GM15510 (cell line): ENCODE data around the gene KIAA1549.

Source experiments
- POLR2A ChIP-seq: IDR thresholded peaks from 3 replicates; pipeline ENCODE4 v1.6.1; 2011; ENCODE audit warnings: borderline replicate concordance; ENCODE audit not compliant: insufficient read length; ENCODE audit errors: extremely low read depth

Gene KIAA1549

DNA sequence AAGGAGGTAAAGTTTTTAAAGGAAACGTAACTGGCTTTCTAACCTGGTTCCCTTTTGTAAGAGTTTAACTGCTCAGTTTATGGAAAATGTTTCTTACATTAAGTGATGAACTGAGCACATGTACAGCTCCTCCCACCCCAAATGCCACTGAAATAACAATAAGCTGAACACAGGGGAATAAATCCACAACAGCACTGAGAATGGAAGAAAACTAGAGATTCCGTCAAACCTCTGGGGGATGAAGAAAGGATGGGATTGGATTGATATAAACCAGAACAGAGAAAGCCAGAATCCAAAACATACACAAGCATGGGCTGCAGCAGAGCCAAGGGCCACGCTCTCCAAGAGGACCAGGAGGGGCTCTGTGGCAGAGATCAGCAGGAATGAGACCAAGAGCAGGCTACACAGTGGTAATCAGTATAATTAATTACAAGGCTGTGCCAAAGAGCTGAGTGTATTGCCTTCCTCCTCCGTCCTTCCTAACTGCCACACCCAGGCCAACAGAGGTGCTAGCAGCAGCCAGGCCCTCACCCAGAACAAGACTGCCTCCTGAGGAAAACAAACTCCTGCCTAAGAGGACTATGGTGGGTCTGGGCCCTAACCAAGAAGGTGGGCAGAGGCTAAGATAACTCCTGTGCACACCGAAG, 73.9 kb downstream of the KIAA1549 start:
- no peak for TF ChIP-seq POLR2A

- no peak for TF ChIP-seq POLR2A
These were observed 77.2 kb downstream of the KIAA1549 start for GRCh38 chr7:138903859-138904435.

DNA sequence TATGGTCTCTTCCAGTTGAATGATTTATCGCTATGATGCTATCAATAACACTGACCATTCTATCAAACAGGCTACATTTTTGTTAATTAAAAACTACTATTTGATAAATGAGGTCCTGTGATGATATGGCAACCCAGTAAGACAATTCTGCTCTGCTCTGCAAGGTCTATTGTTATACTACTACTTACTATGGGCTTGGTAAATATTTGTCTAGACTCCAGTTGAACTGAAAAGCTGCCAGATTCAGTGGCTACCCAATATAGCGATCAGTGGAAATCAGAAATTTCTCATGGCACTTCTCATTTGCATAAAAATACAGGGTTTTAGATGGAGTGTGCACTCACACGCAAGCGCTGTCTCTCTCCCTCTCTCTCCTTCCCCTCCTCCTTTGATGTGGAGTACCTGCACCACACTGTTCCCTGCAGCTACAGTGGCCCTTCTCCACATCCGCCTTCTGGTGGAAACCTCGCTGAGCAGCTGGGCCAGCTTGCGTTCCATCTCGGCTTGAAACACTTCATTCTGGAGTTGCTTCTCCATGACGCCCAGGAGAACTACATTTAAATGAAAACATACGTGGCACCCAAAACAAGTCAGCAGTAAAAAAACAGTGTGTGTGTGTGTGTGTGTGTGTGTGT, 77.9 kb downstream of the KIAA1549 start:
- no peak for TF ChIP-seq POLR2A

GRCh38 chr7:138902161-138902560, 79.0 kb downstream of the KIAA1549 start:
- TF ChIP-seq POLR2A, result no peak

DNA sequence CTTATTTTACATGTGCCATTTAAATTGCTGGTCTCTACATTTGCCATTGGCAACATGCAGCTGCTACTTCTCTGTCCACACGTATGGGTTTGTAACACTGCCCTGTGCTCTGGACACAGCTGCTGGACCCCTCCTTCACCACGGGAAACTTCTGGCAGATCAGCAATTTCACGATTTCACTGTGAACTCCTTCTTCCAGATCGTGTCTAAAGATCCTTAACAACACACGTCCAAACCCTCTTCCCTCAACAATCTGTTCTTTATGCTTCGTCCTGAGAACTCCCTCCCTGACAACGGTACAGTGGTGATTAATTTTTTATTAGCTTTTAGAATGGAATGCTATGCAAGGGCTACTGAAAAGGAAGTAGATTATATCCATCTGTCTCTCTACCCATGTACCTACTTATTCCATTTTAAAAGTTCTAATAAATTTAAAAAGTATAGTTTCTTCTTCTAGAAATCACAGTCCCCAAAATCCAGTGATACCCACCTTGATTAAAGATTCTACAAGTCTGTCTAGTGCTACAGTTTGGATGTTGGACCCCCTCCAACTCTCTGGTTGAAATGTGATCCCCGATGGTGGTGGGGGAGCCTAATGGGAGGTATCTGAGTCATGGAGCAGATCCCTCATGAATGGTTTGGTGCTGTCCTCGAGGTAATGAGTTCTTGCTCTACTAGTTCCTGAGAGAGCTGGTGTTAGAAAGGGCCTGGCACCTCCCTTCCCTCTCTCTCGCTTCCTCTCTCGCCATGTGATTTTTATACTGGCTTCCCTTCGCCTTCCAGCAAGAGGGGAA, 81.0 kb downstream of the KIAA1549 start:
- no peak for TF ChIP-seq POLR2A

DNA sequence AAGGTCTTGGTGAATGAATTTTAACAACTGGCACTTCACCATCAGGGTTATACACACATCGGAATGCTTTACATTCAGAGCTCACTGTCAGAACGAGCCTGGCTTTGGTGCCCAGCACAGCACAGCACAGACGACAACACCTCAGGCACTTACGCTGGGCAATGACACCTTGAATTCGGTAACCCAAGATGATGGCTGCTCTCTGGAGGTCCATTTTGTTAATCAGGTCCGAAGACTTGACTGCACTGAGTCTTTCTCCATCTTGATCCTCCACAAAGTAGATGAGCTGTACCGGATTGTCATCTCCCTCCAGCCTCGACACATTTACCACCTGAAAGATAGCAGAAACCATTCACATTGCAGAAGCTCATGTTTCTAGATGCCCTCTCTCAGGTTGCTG, 82.4 kb downstream of the KIAA1549 start:
- no peak for TF ChIP-seq POLR2A

- no peak for TF ChIP-seq POLR2A
These were observed 82.9 kb downstream of the KIAA1549 start for GRCh38 chr7:138898255-138898654.

- TF ChIP-seq POLR2A, result no peak
These were observed 85.5 kb downstream of the KIAA1549 start for GRCh38 chr7:138895679-138896078.

DNA sequence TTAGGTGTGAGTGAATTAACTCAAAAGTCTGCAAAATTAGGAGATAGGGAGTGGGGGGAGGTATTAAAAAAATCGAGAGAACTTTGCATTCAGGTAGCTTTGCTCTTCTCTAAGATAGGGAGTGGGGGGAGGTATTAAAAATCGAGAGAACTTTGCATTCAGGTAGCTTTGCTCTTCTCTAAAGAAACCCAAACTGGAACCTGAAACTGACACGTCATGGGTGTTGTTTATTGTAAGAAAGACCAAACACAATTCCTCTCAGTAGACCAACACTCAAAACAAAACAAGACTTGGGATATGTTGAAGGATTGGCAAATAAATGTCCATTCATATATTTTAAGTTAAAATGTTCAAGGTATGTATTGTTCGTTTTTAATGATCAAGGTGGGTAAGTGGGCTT, 87.9 kb downstream of the KIAA1549 start:
- TF ChIP-seq POLR2A, result no peak

GRCh38 chr7:138892812-138893211, 88.4 kb downstream of the KIAA1549 start:
- TF ChIP-seq POLR2A, result no peak

DNA sequence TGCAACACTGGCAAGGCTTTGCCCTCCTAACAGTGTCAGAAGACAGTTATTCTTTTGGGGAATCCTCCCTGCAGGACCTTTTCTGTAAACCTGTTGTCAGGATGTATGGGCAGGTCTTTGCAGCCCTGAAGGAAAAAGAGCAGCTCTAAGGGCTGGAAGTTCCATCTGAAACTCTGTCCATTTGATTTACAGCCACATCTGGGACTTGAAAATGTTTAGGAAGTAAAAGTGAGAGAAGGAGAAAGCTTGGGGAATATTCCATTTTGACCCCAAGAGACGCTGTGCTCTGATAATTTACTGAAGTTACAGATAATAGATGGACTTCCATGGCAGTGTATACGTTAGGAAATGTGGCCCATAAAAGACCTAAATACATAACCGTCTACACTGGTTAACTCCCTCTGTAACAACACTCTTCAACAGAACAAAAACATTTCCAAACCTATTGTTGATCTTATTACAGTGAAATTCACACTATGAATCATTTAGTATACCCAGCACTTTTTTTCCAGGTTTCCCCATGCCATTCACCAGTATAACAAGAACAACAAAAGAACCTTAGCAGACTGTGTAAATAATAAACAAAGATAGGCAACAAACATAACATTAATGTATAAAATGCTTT, 89.1 kb downstream of the KIAA1549 start:
- TF ChIP-seq POLR2A, result no peak

DNA sequence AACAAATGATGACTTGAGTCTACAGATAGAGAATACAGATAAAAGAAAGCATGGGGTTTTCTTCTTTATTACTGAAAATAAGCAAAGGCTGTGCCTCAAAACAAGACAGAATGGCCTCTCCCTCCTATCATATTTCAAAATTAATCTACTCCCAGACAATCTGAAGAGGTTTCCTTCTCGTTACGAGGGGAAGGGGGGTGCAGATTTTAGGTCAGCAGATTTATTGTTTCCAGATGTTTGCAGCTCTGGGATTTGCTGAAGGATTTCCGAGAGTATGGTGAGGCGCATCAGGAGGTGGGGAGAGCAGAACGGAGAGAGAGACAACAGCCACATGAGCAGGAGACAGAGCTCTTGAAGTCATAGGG, 89.8 kb downstream of the KIAA1549 start:
- no peak for TF ChIP-seq POLR2A

GRCh38 chr7:138890499-138891445, 90.4 kb downstream of the KIAA1549 start:
- TF ChIP-seq POLR2A, result no peak
